ENCODE data around the gene UBAP1.
"Not testable (repeated sequence)": the region's sequence is repeated elsewhere in the genome, so short reads cannot be mapped to it uniquely, and the experiment has no call there.

UBAP1 gene

GRCh38 chr9:34262971-34263370, 84.1 kb downstream of the UBAP1 start:
- DNase-seq (ENCODE audit: low read depth in 3 of 3) = no peak

- no peak for DNase-seq (ENCODE audit: low read depth in 3 of 3)
These were observed 88.8 kb downstream of the UBAP1 start for GRCh38 chr9:34267660-34268059.

GRCh38 chr9:34271265-34272006, 92.6 kb downstream of the UBAP1 start:
- DNase-seq (ENCODE audit: low read depth in 3 of 3) = no peak

GRCh38 chr9:34272101-34272541, 93.3 kb downstream of the UBAP1 start:
- no peak for DNase-seq (ENCODE audit: low read depth in 3 of 3)

GRCh38 chr9:34273588-34273987, 94.7 kb downstream of the UBAP1 start:
- not testable (repeated sequence) for DNase-seq (ENCODE audit: low read depth in 3 of 3)

- DNase-seq (ENCODE audit: low read depth in 3 of 3) = no peak
These were observed 97.0 kb downstream of the UBAP1 start for GRCh38 chr9:34275811-34276210.

- no peak for DNase-seq (ENCODE audit: low read depth in 3 of 3)
These were observed 97.9 kb downstream of the UBAP1 start for GRCh38 chr9:34276772-34277171.

- no peak for DNase-seq (ENCODE audit: low read depth in 3 of 3)
These were observed 100.6 kb downstream of the UBAP1 start for GRCh38 chr9:34279411-34279810.

- no peak for DNase-seq (ENCODE audit: low read depth in 3 of 3)
These were observed 103.3 kb downstream of the UBAP1 start for GRCh38 chr9:34282096-34282495.

GRCh38 chr9:34289159-34289558, 110.3 kb downstream of the UBAP1 start:
- DNase-seq (ENCODE audit: low read depth in 3 of 3) = no peak

GRCh38 chr9:34291023-34291422, 112.2 kb downstream of the UBAP1 start:
- no peak for DNase-seq (ENCODE audit: low read depth in 3 of 3)

GRCh38 chr9:34291423-34291822, 112.6 kb downstream of the UBAP1 start:
- no peak for DNase-seq (ENCODE audit: low read depth in 3 of 3)

- no peak for DNase-seq (ENCODE audit: low read depth in 3 of 3)
These were observed 113.7 kb downstream of the UBAP1 start for GRCh38 chr9:34292552-34292951.

GRCh38 chr9:34301064-34301463, 122.2 kb downstream of the UBAP1 start:
- DNase-seq (ENCODE audit: low read depth in 3 of 3) = not testable (repeated sequence)
